Liver (tissue), 9 donors: Measurements from ENCODE around the gene ACKR4. TPM values are rescaled to one million over a fixed set of nuclear protein-coding genes. Genes with fewer than 3 reads are reported as not detected.
"Not testable (repeated sequence)": the region's sequence is repeated elsewhere in the genome, so short reads cannot be mapped to it uniquely, and the experiment has no call there.

Source experiments
- DNase-seq: peaks from one replicate; pipeline ENCODE4 v3.0.0-alpha.2; 2017; ENCODE audit warnings: low spot score
- H3K27ac ChIP-seq, 2 donors: one replicate each; pipeline ENCODE4 v1.7.0; 2013; ENCODE audit warnings: inconsistent platforms in 2 of 2, low read length in 2 of 2, control low read depth in 1 of 2, low read depth in 1 of 2, mild to moderate bottlenecking in 1 of 2
- H3K27me3 ChIP-seq, 4 donors: one replicate each; pipeline versions ENCODE4 v1.6.1 to v1.7.0; 2013; ENCODE audit warnings: low read length in 3 of 4, inconsistent platforms in 1 of 4, mild to moderate bottlenecking in 1 of 4, moderate library complexity in 1 of 4; ENCODE audit not compliant: control insufficient read depth in 4 of 4, insufficient read depth in 4 of 4
- H3K36me3 ChIP-seq, 4 donors: one replicate each; pipeline versions ENCODE4 v1.6.1 to v1.7.0; 2013; ENCODE audit warnings: low read length in 3 of 4, mild to moderate bottlenecking in 3 of 4, low read depth in 1 of 4, moderate library complexity in 1 of 4; ENCODE audit not compliant: control insufficient read depth in 4 of 4, insufficient read depth in 3 of 4
- H3K4me1 ChIP-seq, 4 donors: one replicate each; pipeline versions ENCODE4 v1.6.1 to v1.7.0; 2013; ENCODE audit warnings: low read length in 3 of 4, mild to moderate bottlenecking in 3 of 4, moderate library complexity in 1 of 4; ENCODE audit not compliant: control insufficient read depth in 4 of 4, insufficient read depth in 4 of 4
- H3K4me3 ChIP-seq, 3 donors: one replicate each; pipeline versions ENCODE4 v1.6.1 to v1.7.0; 2013; ENCODE audit warnings: low read length in 3 of 3, control low read depth in 1 of 3, low read depth in 1 of 3, mild to moderate bottlenecking in 1 of 3
- H3K9ac ChIP-seq, 2 donors: one replicate each; pipeline ENCODE4 v1.7.0; 2013; ENCODE audit warnings: low read length in 2 of 2, mild to moderate bottlenecking in 2 of 2, moderate library complexity in 2 of 2, control low read depth in 1 of 2, low read depth in 1 of 2
- H3K9me3 ChIP-seq, 4 donors: one replicate each; pipeline versions ENCODE4 v1.6.1 to v1.7.0; 2013; ENCODE audit warnings: low read length in 3 of 4; ENCODE audit not compliant: control insufficient read depth in 4 of 4
- CTCF ChIP-seq: fragments of 150-350 bp; IDR thresholded peaks from 2 replicates; pipeline ENCODE4 v1.5.1; 2017; ENCODE audit warnings: improper control_type of control experiment, low read depth, low read length; ENCODE audit not compliant: missing input control
- EGR1 ChIP-seq, 2 donors: IDR thresholded peaks; 2 replicates each; pipeline ENCODE4 v1.6.1; 2016 to 2018; ENCODE audit warnings: antibody characterized with exemption in 2 of 2, low read depth in 2 of 2
- FOXA1 ChIP-seq: IDR thresholded peaks from 2 replicates; pipeline ENCODE4 v1.6.1; 2016; ENCODE audit warnings: antibody characterized with exemption
- FOXA2 ChIP-seq: IDR thresholded peaks from 2 replicates; pipeline ENCODE4 v1.6.1; 2016; ENCODE audit warnings: antibody characterized with exemption
- GABPA ChIP-seq, 2 donors: IDR thresholded peaks in 1 of 2; conservative IDR thresholded peaks in 1 of 2; 2 replicates each; pipeline ENCODE4 v1.6.1; 2016; ENCODE audit warnings: antibody characterized with exemption in 2 of 2, mild to moderate bottlenecking in 1 of 2, moderate library complexity in 1 of 2
- HNF4A ChIP-seq, 2 donors: conservative IDR thresholded peaks; 2 replicates each; pipeline ENCODE4 v1.6.1; 2016; ENCODE audit warnings: antibody characterized with exemption in 2 of 2, mild to moderate bottlenecking in 2 of 2
- HNF4G ChIP-seq: IDR thresholded peaks from 2 replicates; pipeline ENCODE4 v1.6.1; 2016; ENCODE audit warnings: antibody characterized with exemption
- JUND ChIP-seq, 2 donors: IDR thresholded peaks; 2 replicates each; pipeline ENCODE4 v1.6.1; 2016; ENCODE audit warnings: antibody characterized with exemption in 2 of 2
- REST ChIP-seq: IDR thresholded peaks from 2 replicates; pipeline ENCODE4 v1.6.1; 2016; ENCODE audit warnings: antibody characterized with exemption, mild to moderate bottlenecking
- TAF1 ChIP-seq: conservative IDR thresholded peaks from 2 replicates; pipeline ENCODE4 v1.6.1; 2016; ENCODE audit warnings: antibody characterized with exemption, mild to moderate bottlenecking
- WGBS: extraction: QIAGEN DNeasy Blood & Tissue Kit; methylation state at CpG from one replicate; pipeline ENCODE4 v1.1.7; 2013; 5-methylcytosine and 5-hydroxymethylcytosine counted together
- polyA plus RNA-seq, 2 donors: library from polyadenylated mRNA; stranded (reverse) in 1 of 2; unstranded in 1 of 2; fragments of 200-250 nt in 1 of 2; fragments of >200 nt in 1 of 2; fragmentation: Nextera tagmentation in 1 of 2; extraction: Ambion mirVana in 1 of 2; gene quantifications; one replicate each; pipeline versions ENCODE4 v1.2.1 to v1.2.3, GENCODE V29; 2013 to 2015
- total RNA-seq, 2 donors: library from RNA; depleted of rRNA; stranded (reverse); fragments of >200 nt; gene quantifications; one replicate each; pipeline ENCODE4 v1.2.3, GENCODE V29; 2014
- TF ChIP-seq, protein P1 (sequence below): IDR thresholded peaks from 2 replicates; pipeline ENCODE4 v1.6.1; 2016; ENCODE audit warnings: antibody characterized with exemption
- TF ChIP-seq, protein P2 (sequence below): IDR thresholded peaks from 2 replicates; pipeline ENCODE4 v1.6.1; 2016; ENCODE audit warnings: antibody characterized with exemption
- donor health status: healthy.
- donor health status: healthy.
- donor health status: healthy.
- donor health status: healthy.
- donor health status: healthy.

ACKR4 gene
- total and polyA plus RNA-seq, 4 donors = 0.21 to 0.71 (median 0.31) TPM

GRCh38 chr3:132615301-132615700 lies 18.2 kb downstream of the ACKR4 start:
- H3K4me3 ChIP-seq, H3K27me3 ChIP-seq, H3K9ac ChIP-seq, DNase-seq, H3K4me1 ChIP-seq, H3K27ac ChIP-seq, H3K9me3 ChIP-seq: not testable (repeated sequence)
- 98% methylated on average over 3 of the region's 3 CpGs for WGBS
- H3K36me3 ChIP-seq = peaks cover 0 to 17% (median 10%) of the 10 kb centered on the region in 4 donors

GRCh38 chr3:132615881-132616280 lies 18.8 kb downstream of the ACKR4 start:
- peaks cover 0 to under 1% (median 0%) of the 10 kb centered on the region in 4 donors for H3K9me3 ChIP-seq
- DNase-seq = no peak
- H3K9ac ChIP-seq = no peak overlapping the region
- H3K4me1 ChIP-seq = no peaks in the 10 kb centered on the region
- no peaks in the 10 kb centered on the region for H3K27me3 ChIP-seq
- H3K36me3 ChIP-seq = peaks cover 0 to 18% (median 12%) of the 10 kb centered on the region in 4 donors
- no peak overlapping the region for H3K27ac ChIP-seq
- TF ChIP-seq FOXA1 (no peak), REST (no peak), HNF4G (no peak), HNF4A (conservative IDR thresholded peaks at IDR 0.05) (no peak), TAF1 (no peak), EGR1 (IDR thresholded peaks at IDR 0.05; ENCODE audit: low read depth in 2 of 2) (no peak), GABPA (IDR thresholded peaks at IDR 0.05 in 1 of 2, conservative IDR thresholded peaks at IDR 0.05 in 1 of 2) (no peak), JUND (IDR thresholded peaks at IDR 0.05) (no peak)
- TF ChIP-seq, protein P1, sequence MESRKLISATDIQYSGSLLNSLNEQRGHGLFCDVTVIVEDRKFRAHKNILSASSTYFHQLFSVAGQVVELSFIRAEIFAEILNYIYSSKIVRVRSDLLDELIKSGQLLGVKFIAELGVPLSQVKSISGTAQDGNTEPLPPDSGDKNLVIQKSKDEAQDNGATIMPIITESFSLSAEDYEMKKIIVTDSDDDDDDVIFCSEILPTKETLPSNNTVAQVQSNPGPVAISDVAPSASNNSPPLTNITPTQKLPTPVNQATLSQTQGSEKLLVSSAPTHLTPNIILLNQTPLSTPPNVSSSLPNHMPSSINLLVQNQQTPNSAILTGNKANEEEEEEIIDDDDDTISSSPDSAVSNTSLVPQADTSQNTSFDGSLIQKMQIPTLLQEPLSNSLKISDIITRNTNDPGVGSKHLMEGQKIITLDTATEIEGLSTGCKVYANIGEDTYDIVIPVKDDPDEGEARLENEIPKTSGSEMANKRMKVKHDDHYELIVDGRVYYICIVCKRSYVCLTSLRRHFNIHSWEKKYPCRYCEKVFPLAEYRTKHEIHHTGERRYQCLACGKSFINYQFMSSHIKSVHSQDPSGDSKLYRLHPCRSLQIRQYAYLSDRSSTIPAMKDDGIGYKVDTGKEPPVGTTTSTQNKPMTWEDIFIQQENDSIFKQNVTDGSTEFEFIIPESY = no peak
- TF ChIP-seq, protein P2, sequence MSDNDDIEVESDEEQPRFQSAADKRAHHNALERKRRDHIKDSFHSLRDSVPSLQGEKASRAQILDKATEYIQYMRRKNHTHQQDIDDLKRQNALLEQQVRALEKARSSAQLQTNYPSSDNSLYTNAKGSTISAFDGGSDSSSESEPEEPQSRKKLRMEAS = no peak
- H3K4me3 ChIP-seq = no peak overlapping the region
- 77% methylated on average over 3 of the region's 3 CpGs for whole genome bisulfite sequencing

- whole genome bisulfite sequencing = 47% methylated on average over 1 of the region's 1 CpG
Measured at GRCh38 chr3:132616780-132617179, 19.7 kb downstream of the ACKR4 start.

More at GRCh38 chr3:132616780-132617179, 19.7 kb downstream of the ACKR4 start:
- H3K4me3 ChIP-seq = no peak overlapping the region
- H3K4me1 ChIP-seq = no peaks in the 10 kb centered on the region
- peaks cover 0 to 24% (median 15%) of the 10 kb centered on the region in 4 donors for H3K36me3 ChIP-seq
- TF ChIP-seq FOXA2 (no peak), CTCF (no peak), EGR1 (IDR thresholded peaks at IDR 0.05; ENCODE audit: low read depth in 2 of 2) (no peak), HNF4A (conservative IDR thresholded peaks at IDR 0.05) (peak in 1 of 2 donors; percentile 20), REST (no peak)
- no peak for DNase-seq
- H3K9ac ChIP-seq = no peak overlapping the region
- H3K27ac ChIP-seq = no peak overlapping the region
- H3K9me3 ChIP-seq = peaks cover 0 to 3% (median 0%) of the 10 kb centered on the region in 4 donors
- no peaks in the 10 kb centered on the region for H3K27me3 ChIP-seq
